Measurements from ENCODE around the gene MAPKBP1.

MAPKBP1 gene

GRCh38 chr15:41850482-41851166 is 76.3 kb downstream of the MAPKBP1 start:
- no peak for DNase-seq

DNA sequence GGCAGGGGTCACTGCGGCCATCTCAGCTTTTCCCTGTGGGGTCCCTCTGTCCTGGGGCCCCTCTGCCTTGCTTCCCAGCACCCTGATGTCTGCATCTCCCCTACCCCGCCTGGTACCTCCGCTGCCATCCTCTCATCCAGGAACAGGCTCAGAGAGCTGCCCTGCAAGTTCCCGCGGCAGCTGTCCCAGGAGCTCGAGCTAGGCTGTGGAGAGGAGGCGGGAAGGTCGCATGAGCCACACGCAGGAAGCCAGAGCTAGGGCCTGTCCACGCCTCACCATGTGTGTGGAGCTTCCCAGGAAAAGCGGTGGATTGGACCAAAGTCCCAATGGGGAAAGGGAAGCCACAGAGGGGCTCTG is 76.9 kb downstream of the MAPKBP1 start:
- no peak for DNase-seq

- DNase-seq = no peak
Measured at GRCh38 chr15:41851755-41852370, 77.6 kb downstream of the MAPKBP1 start.

GRCh38 chr15:41852736-41853590 is 78.7 kb downstream of the MAPKBP1 start:
- no peak for DNase-seq

DNA sequence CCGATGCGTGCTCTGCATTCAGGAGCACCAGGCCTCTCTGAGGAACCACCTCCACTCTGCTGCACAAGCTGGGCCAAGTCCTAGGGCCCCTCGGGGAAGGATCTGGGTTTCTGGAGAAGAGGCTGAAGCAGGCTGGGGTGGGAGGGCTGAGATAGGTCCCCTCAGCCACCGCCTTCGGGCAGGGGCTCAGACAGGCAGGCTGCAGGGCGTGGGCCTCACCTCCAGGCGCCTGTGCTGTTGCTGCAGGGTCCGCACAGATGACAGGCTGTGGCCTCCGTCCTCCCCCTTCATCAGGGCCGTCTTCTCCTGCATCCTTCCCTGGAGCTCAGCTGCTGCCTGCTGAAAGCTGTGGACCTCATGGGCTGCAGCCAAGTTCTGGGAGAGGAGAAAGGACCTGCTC is 79.5 kb downstream of the MAPKBP1 start:
- DNase-seq = no peak

DNA sequence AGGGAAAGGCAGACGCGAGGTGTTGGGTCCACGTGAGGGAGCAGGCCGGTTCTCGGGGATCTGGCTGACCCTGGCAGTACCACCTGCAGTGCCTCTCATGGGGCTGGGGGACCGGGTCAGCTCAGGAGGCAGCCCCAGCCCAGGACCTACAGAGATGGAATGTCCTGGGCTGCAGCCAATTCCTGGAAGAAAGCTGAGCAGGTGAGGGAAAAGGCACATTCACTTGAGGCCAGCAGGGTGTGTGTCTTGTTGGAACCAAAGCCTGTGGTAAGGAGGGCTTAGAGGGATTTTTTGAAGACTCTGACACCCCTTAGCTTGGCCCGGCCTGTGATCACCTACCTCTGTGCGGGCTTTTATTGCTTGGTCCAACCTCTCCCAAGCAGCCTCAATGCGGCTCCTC is 80.2 kb downstream of the MAPKBP1 start:
- no peak for DNase-seq

- DNase-seq = no peak
Measured at GRCh38 chr15:41855261-41855961, 81.1 kb downstream of the MAPKBP1 start.

DNA sequence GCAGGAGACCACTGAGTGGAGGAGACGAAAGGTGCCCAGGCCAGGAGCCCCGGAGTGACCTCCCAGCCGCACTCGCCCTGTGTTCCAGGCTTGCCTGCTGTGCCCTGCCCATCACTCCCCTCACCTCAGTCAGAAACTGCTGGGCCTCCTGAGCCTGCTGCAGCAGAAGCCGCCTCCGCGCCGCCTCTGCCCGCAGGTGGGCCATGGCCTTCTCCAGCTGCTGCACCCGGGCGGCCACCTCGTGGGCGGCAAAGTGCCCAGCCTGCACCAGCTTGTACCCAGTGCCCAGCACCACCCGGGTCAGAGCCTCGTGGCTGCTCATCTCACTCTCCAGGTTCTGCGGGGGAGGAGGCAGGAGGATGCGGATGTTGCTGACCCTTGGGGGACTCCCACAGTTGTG is 82.0 kb downstream of the MAPKBP1 start:
- no peak for DNase-seq

- DNase-seq = no peak
Measured at GRCh38 chr15:41856716-41857115, 82.4 kb downstream of the MAPKBP1 start.

GRCh38 chr15:41857316-41857715 is 83.0 kb downstream of the MAPKBP1 start:
- DNase-seq = no peak

- no peak for DNase-seq
Measured at GRCh38 chr15:41858756-41859155, 84.5 kb downstream of the MAPKBP1 start.

- DNase-seq = no peak
Measured at GRCh38 chr15:41860049-41860828, 86.0 kb downstream of the MAPKBP1 start.

- no peak for DNase-seq
Measured at GRCh38 chr15:41861736-41862356, 87.6 kb downstream of the MAPKBP1 start.

GRCh38 chr15:41862515-41863116 is 88.3 kb downstream of the MAPKBP1 start:
- no peak for DNase-seq

- DNase-seq = no peak
Measured at GRCh38 chr15:41865490-41866055, 91.3 kb downstream of the MAPKBP1 start.

GRCh38 chr15:41866263-41866703 is 92.0 kb downstream of the MAPKBP1 start:
- DNase-seq = no peak

- no peak for DNase-seq
Measured at GRCh38 chr15:41866872-41867579, 92.7 kb downstream of the MAPKBP1 start.

DNA sequence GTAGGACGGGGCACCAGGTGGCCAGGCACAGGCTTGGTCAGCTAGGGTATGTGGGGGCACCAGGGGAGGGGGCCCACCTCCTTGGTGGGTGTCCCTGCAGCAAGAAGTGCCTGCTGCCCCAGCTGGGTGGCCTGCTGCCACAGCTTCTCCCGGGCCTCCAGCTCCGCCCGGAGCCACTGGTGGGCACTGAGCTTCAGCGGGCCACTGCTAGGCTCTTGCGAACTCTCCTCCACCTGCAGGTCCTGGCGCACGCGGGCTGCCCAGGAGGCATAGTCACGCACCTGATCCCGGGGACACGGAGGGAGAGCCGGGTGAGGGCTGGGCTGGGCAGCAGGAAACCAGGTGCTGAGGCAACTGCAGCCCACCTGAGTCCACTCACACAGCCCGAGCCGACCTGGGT is 94.0 kb downstream of the MAPKBP1 start:
- DNase-seq = no peak

- DNase-seq = no peak
Measured at GRCh38 chr15:41869770-41870688, 95.7 kb downstream of the MAPKBP1 start.

Data from activated effector memory CD4-positive, alpha-beta T cell treated with anti-CD3 and anti-CD28 coated beads, Interleukin-2, amount 50 U/mL, for 16 hours (primary cell).